Measurements from ENCODE around the gene CACNA2D3.

The CACNA2D3 gene

GRCh38 chr3:54776601-54777000 lies 654.2 kb downstream of the CACNA2D3 start:
- no peaks in the 10 kb centered on the region for H3K9me3 ChIP-seq (ENCODE audit: control insufficient read depth, low read depth, low read length)
- peaks cover 12% of the 10 kb centered on the region for H3K4me1 ChIP-seq (ENCODE audit: control insufficient read depth, low read depth, low read length)
- no peak overlapping the region for H3K9ac ChIP-seq (ENCODE audit: low read length)
- no peak overlapping the region for H3K4me3 ChIP-seq (ENCODE audit: low read length)
- H3K27ac ChIP-seq (ENCODE audit: low read length) = no peak overlapping the region
- no peaks in the 10 kb centered on the region for H3K27me3 ChIP-seq (ENCODE audit: control insufficient read depth, insufficient read depth, low read length)
- no peaks in the 10 kb centered on the region for H3K36me3 ChIP-seq (ENCODE audit: control insufficient read depth, low read depth, low read length)

- no peak overlapping the region for H3K27ac ChIP-seq (ENCODE audit: low read length)
- H3K4me3 ChIP-seq (ENCODE audit: low read length) = no peak overlapping the region
- H3K9ac ChIP-seq (ENCODE audit: low read length) = no peak overlapping the region
- no peaks in the 10 kb centered on the region for H3K36me3 ChIP-seq (ENCODE audit: control insufficient read depth, low read depth, low read length)
- peaks cover 15% of the 10 kb centered on the region for H3K4me1 ChIP-seq (ENCODE audit: control insufficient read depth, low read depth, low read length)
- H3K27me3 ChIP-seq (ENCODE audit: control insufficient read depth, insufficient read depth, low read length) = no peaks in the 10 kb centered on the region
- no peaks in the 10 kb centered on the region for H3K9me3 ChIP-seq (ENCODE audit: control insufficient read depth, low read depth, low read length)
These were observed 654.8 kb downstream of the CACNA2D3 start for GRCh38 chr3:54777141-54777540.

GRCh38 chr3:54780336-54780735 lies 658.0 kb downstream of the CACNA2D3 start:
- H3K9me3 ChIP-seq (ENCODE audit: control insufficient read depth, low read depth, low read length) = no peaks in the 10 kb centered on the region

GRCh38 chr3:54781728-54782127 lies 659.4 kb downstream of the CACNA2D3 start:
- Histone ChIP-seq H3K4me3 (ENCODE audit: low read length) (no peak overlapping the region), H3K36me3 (ENCODE audit: control insufficient read depth, low read depth, low read length) (no peaks in the 10 kb centered on the region), H3K27ac (ENCODE audit: low read length) (no peak overlapping the region), H3K27me3 (ENCODE audit: control insufficient read depth, insufficient read depth, low read length) (no peaks in the 10 kb centered on the region), H3K4me1 (ENCODE audit: control insufficient read depth, low read depth, low read length) (peaks cover 3% of the 10 kb centered on the region), H3K9me3 (ENCODE audit: control insufficient read depth, low read depth, low read length) (no peaks in the 10 kb centered on the region), H3K9ac (ENCODE audit: low read length) (no peak overlapping the region)

More at GRCh38 chr3:54780336-54780735, 658.0 kb downstream of the CACNA2D3 start:
- peaks cover 3% of the 10 kb centered on the region for H3K4me1 ChIP-seq (ENCODE audit: control insufficient read depth, low read depth, low read length)
- no peaks in the 10 kb centered on the region for H3K27me3 ChIP-seq (ENCODE audit: control insufficient read depth, insufficient read depth, low read length)
- no peaks in the 10 kb centered on the region for H3K36me3 ChIP-seq (ENCODE audit: control insufficient read depth, low read depth, low read length)
- no peak overlapping the region for H3K9ac ChIP-seq (ENCODE audit: low read length)
- H3K27ac ChIP-seq (ENCODE audit: low read length) = no peak overlapping the region
- H3K4me3 ChIP-seq (ENCODE audit: low read length) = no peak overlapping the region

GRCh38 chr3:54783611-54784010 lies 661.3 kb downstream of the CACNA2D3 start:
- no peaks in the 10 kb centered on the region for H3K36me3 ChIP-seq (ENCODE audit: control insufficient read depth, low read depth, low read length)
- H3K9me3 ChIP-seq (ENCODE audit: control insufficient read depth, low read depth, low read length) = no peaks in the 10 kb centered on the region
- no peak overlapping the region for H3K4me3 ChIP-seq (ENCODE audit: low read length)
- H3K9ac ChIP-seq (ENCODE audit: low read length) = no peak overlapping the region
- no peak overlapping the region for H3K27ac ChIP-seq (ENCODE audit: low read length)
- H3K27me3 ChIP-seq (ENCODE audit: control insufficient read depth, insufficient read depth, low read length) = no peaks in the 10 kb centered on the region
- peaks cover 3% of the 10 kb centered on the region for H3K4me1 ChIP-seq (ENCODE audit: control insufficient read depth, low read depth, low read length)

GRCh38 chr3:54784021-54784420 lies 661.7 kb downstream of the CACNA2D3 start:
- Histone ChIP-seq H3K4me1 (ENCODE audit: control insufficient read depth, low read depth, low read length) (peaks cover 3% of the 10 kb centered on the region), H3K9ac (ENCODE audit: low read length) (no peak overlapping the region), H3K27ac (ENCODE audit: low read length) (no peak overlapping the region), H3K27me3 (ENCODE audit: control insufficient read depth, insufficient read depth, low read length) (no peaks in the 10 kb centered on the region), H3K4me3 (ENCODE audit: low read length) (no peak overlapping the region), H3K9me3 (ENCODE audit: control insufficient read depth, low read depth, low read length) (no peaks in the 10 kb centered on the region), H3K36me3 (ENCODE audit: control insufficient read depth, low read depth, low read length) (no peaks in the 10 kb centered on the region)

- Histone ChIP-seq H3K27ac (ENCODE audit: low read length) (no peak overlapping the region), H3K9me3 (ENCODE audit: control insufficient read depth, low read depth, low read length) (no peaks in the 10 kb centered on the region), H3K4me1 (ENCODE audit: control insufficient read depth, low read depth, low read length) (peaks cover 3% of the 10 kb centered on the region), H3K4me3 (ENCODE audit: low read length) (no peak overlapping the region), H3K9ac (ENCODE audit: low read length) (no peak overlapping the region), H3K36me3 (ENCODE audit: control insufficient read depth, low read depth, low read length) (no peaks in the 10 kb centered on the region), H3K27me3 (ENCODE audit: control insufficient read depth, insufficient read depth, low read length) (no peaks in the 10 kb centered on the region)
These were observed 663.6 kb downstream of the CACNA2D3 start for GRCh38 chr3:54785976-54786375.

GRCh38 chr3:54790051-54790450 lies 667.7 kb downstream of the CACNA2D3 start:
- Histone ChIP-seq H3K4me1 (ENCODE audit: control insufficient read depth, low read depth, low read length) (peaks cover 6% of the 10 kb centered on the region), H3K9me3 (ENCODE audit: control insufficient read depth, low read depth, low read length) (no peaks in the 10 kb centered on the region), H3K27ac (ENCODE audit: low read length) (no peak overlapping the region), H3K36me3 (ENCODE audit: control insufficient read depth, low read depth, low read length) (no peaks in the 10 kb centered on the region), H3K4me3 (ENCODE audit: low read length) (no peak overlapping the region), H3K9ac (ENCODE audit: low read length) (no peak overlapping the region), H3K27me3 (ENCODE audit: control insufficient read depth, insufficient read depth, low read length) (no peaks in the 10 kb centered on the region)

- H3K9ac ChIP-seq (ENCODE audit: low read length) = no peak overlapping the region
- H3K36me3 ChIP-seq (ENCODE audit: control insufficient read depth, low read depth, low read length) = no peaks in the 10 kb centered on the region
- H3K4me3 ChIP-seq (ENCODE audit: low read length) = no peak overlapping the region
- H3K4me1 ChIP-seq (ENCODE audit: control insufficient read depth, low read depth, low read length) = peaks cover 6% of the 10 kb centered on the region
- H3K9me3 ChIP-seq (ENCODE audit: control insufficient read depth, low read depth, low read length) = no peaks in the 10 kb centered on the region
- H3K27me3 ChIP-seq (ENCODE audit: control insufficient read depth, insufficient read depth, low read length) = no peaks in the 10 kb centered on the region
- H3K27ac ChIP-seq (ENCODE audit: low read length) = no peak overlapping the region
These were observed 669.3 kb downstream of the CACNA2D3 start for GRCh38 chr3:54791501-54792156.

- Histone ChIP-seq H3K9me3 (ENCODE audit: control insufficient read depth, low read depth, low read length) (no peaks in the 10 kb centered on the region), H3K27me3 (ENCODE audit: control insufficient read depth, insufficient read depth, low read length) (no peaks in the 10 kb centered on the region), H3K36me3 (ENCODE audit: control insufficient read depth, low read depth, low read length) (no peaks in the 10 kb centered on the region), H3K9ac (ENCODE audit: low read length) (no peak overlapping the region), H3K27ac (ENCODE audit: low read length) (no peak overlapping the region), H3K4me3 (ENCODE audit: low read length) (no peak overlapping the region), H3K4me1 (ENCODE audit: control insufficient read depth, low read depth, low read length) (peaks cover 6% of the 10 kb centered on the region)
These were observed 670.2 kb downstream of the CACNA2D3 start for GRCh38 chr3:54792584-54792983.

- Histone ChIP-seq H3K4me3 (ENCODE audit: low read length) (no peak overlapping the region), H3K4me1 (ENCODE audit: control insufficient read depth, low read depth, low read length) (peaks cover 6% of the 10 kb centered on the region), H3K27ac (ENCODE audit: low read length) (no peak overlapping the region)
These were observed 670.8 kb downstream of the CACNA2D3 start for GRCh38 chr3:54793171-54793570.

GRCh38 chr3:54797111-54797510 lies 674.8 kb downstream of the CACNA2D3 start:
- no peak overlapping the region for H3K27ac ChIP-seq (ENCODE audit: low read length)

More at GRCh38 chr3:54793171-54793570, 670.8 kb downstream of the CACNA2D3 start:
- H3K9me3 ChIP-seq (ENCODE audit: control insufficient read depth, low read depth, low read length) = no peaks in the 10 kb centered on the region
- H3K36me3 ChIP-seq (ENCODE audit: control insufficient read depth, low read depth, low read length) = no peaks in the 10 kb centered on the region
- H3K9ac ChIP-seq (ENCODE audit: low read length) = no peak overlapping the region
- no peaks in the 10 kb centered on the region for H3K27me3 ChIP-seq (ENCODE audit: control insufficient read depth, insufficient read depth, low read length)

More at GRCh38 chr3:54797111-54797510, 674.8 kb downstream of the CACNA2D3 start:
- H3K4me3 ChIP-seq (ENCODE audit: low read length) = no peak overlapping the region
- H3K27me3 ChIP-seq (ENCODE audit: control insufficient read depth, insufficient read depth, low read length) = no peaks in the 10 kb centered on the region
- no peaks in the 10 kb centered on the region for H3K4me1 ChIP-seq (ENCODE audit: control insufficient read depth, low read depth, low read length)
- no peak overlapping the region for H3K9ac ChIP-seq (ENCODE audit: low read length)
- H3K9me3 ChIP-seq (ENCODE audit: control insufficient read depth, low read depth, low read length) = peaks cover 3% of the 10 kb centered on the region
- no peaks in the 10 kb centered on the region for H3K36me3 ChIP-seq (ENCODE audit: control insufficient read depth, low read depth, low read length)
